H9 (cell line): ENCODE data around the gene CDH13. TPM values are rescaled to one million over a fixed set of nuclear protein-coding genes. Genes with fewer than 3 reads are reported as not detected.

Source experiments
- DNase-seq: peaks from one replicate; pipeline ENCODE4 v3.0.0-alpha.2; 2017
- H2AFZ ChIP-seq: one replicate; pipeline ENCODE4 v1.6.1; 2013; ENCODE audit warnings: mild to moderate bottlenecking, low read length, control low read depth, moderate library complexity
- H2AK5ac ChIP-seq: 2 replicates; pipeline ENCODE4 v1.6.1; 2013; ENCODE audit warnings: low read length, control low read depth, mixed read lengths; ENCODE audit not compliant: insufficient read length
- H2BK120ac ChIP-seq: one replicate; pipeline ENCODE4 v1.6.1; 2013; ENCODE audit warnings: low read depth, mild to moderate bottlenecking, low read length, control low read depth, inconsistent platforms; ENCODE audit not compliant: poor library complexity, severe bottlenecking
- H2BK12ac ChIP-seq: 2 replicates; pipeline ENCODE4 v1.6.1; 2013; ENCODE audit warnings: low read length, control low read depth, mixed read lengths, low read depth; ENCODE audit not compliant: insufficient read length
- H2BK15ac ChIP-seq: 2 replicates; pipeline ENCODE4 v1.6.1; 2013; ENCODE audit warnings: low read depth, low read length, control low read depth
- H2BK20ac ChIP-seq: one replicate; pipeline ENCODE4 v1.6.1; 2013; ENCODE audit warnings: low read depth, mild to moderate bottlenecking, low read length, control low read depth, inconsistent platforms; ENCODE audit not compliant: poor library complexity, severe bottlenecking
- H2BK5ac ChIP-seq: 2 replicates; pipeline ENCODE4 v1.6.1; 2013; ENCODE audit warnings: low read length, control low read depth, mixed read lengths; ENCODE audit not compliant: insufficient read length
- H3K14ac ChIP-seq: 2 replicates; pipeline ENCODE4 v1.6.1; 2013; ENCODE audit warnings: low read length, control low read depth; ENCODE audit not compliant: insufficient read depth
- H3K18ac ChIP-seq: 2 replicates; pipeline ENCODE4 v1.6.1; 2013; ENCODE audit warnings: low read depth, mild to moderate bottlenecking, mixed read lengths, low read length, control low read depth; ENCODE audit not compliant: insufficient read length
- H3K23ac ChIP-seq: 2 replicates; pipeline ENCODE4 v1.6.1; 2013; ENCODE audit warnings: low read length, control low read depth, mixed read lengths, low read depth; ENCODE audit not compliant: insufficient read length
- H3K23me2 ChIP-seq: 2 replicates; pipeline ENCODE4 v1.6.1; 2013; ENCODE audit warnings: low read depth, mild to moderate bottlenecking, mixed read lengths, low read length, control low read depth; ENCODE audit not compliant: insufficient read length, poor library complexity, severe bottlenecking
- H3K27ac ChIP-seq: 2 replicates; pipeline ENCODE4 v1.5.1; 2013; ENCODE audit warnings: low read length, control low read depth, mixed read lengths, low read depth; ENCODE audit not compliant: insufficient read length
- H3K27me3 ChIP-seq: 2 replicates; pipeline ENCODE4 v1.6.1; 2013; ENCODE audit warnings: low read length, control low read depth, inconsistent platforms; ENCODE audit not compliant: insufficient read depth
- H3K4ac ChIP-seq: 2 replicates; pipeline ENCODE4 v1.6.1; 2013; ENCODE audit warnings: low read depth, mild to moderate bottlenecking, control low read depth, inconsistent platforms, low read length, moderate library complexity
- H3K4me1 ChIP-seq: 2 replicates; pipeline ENCODE4 v1.6.1; 2013; ENCODE audit warnings: low read length, control low read depth, inconsistent platforms; ENCODE audit not compliant: insufficient read depth
- H3K4me2 ChIP-seq: 2 replicates; pipeline ENCODE4 v1.6.1; 2013; ENCODE audit warnings: low read length, control low read depth, mixed read lengths; ENCODE audit not compliant: insufficient read length, insufficient read depth
- H3K56ac ChIP-seq: 2 replicates; pipeline ENCODE4 v1.6.1; 2013; ENCODE audit warnings: low read depth, mild to moderate bottlenecking, mixed read lengths, low read length, control low read depth; ENCODE audit not compliant: insufficient read length
- H3K79me1 ChIP-seq: 2 replicates; pipeline ENCODE4 v1.6.1; 2013; ENCODE audit warnings: low read depth, mild to moderate bottlenecking, moderate library complexity, low read length, control low read depth, inconsistent platforms; ENCODE audit not compliant: insufficient read depth, poor library complexity, severe bottlenecking
- H3K79me2 ChIP-seq: 2 replicates; pipeline ENCODE4 v1.6.1; 2013; ENCODE audit warnings: low read length, control low read depth, inconsistent platforms; ENCODE audit not compliant: insufficient read depth
- H3K9ac ChIP-seq: 2 replicates; pipeline ENCODE4 v1.6.1; 2013; ENCODE audit warnings: low read length, control low read depth, mixed read lengths; ENCODE audit not compliant: insufficient read length; ENCODE audit errors: extremely low read depth
- H3K9me3 ChIP-seq: one replicate; pipeline ENCODE4 v1.6.1; 2013; ENCODE audit warnings: low read depth, low read length, inconsistent platforms; ENCODE audit not compliant: control insufficient read depth
- H3T11ph ChIP-seq: one replicate; pipeline ENCODE4 v1.6.1; 2013; ENCODE audit warnings: mild to moderate bottlenecking, low read length, control low read depth, inconsistent platforms
- H4K20me1 ChIP-seq: one replicate; pipeline ENCODE4 v1.6.1; 2013; ENCODE audit not compliant: control insufficient read depth, insufficient read length, insufficient read depth
- H4K5ac ChIP-seq: 2 replicates; pipeline ENCODE4 v1.6.1; 2013; ENCODE audit warnings: low read depth, mild to moderate bottlenecking, mixed read lengths, low read length, control low read depth; ENCODE audit not compliant: insufficient read length
- H4K8ac ChIP-seq: replicated peaks from 2 replicates; pipeline ENCODE4 v1.6.1; 2013; ENCODE audit warnings: low read length, control low read depth, mixed read lengths, low read depth; ENCODE audit not compliant: insufficient read length
- H4K91ac ChIP-seq: 2 replicates; pipeline ENCODE4 v1.6.1; 2013; ENCODE audit warnings: low read depth, mild to moderate bottlenecking, moderate library complexity, mixed read lengths, low read length, control low read depth; ENCODE audit not compliant: insufficient read length
- H3K27ac Mint-ChIP-seq, 3 experiments: 2 replicates in 2 of 3; 3 replicates in 1 of 3; pipeline ENCODE4 v1.8.0; 2020 to 2021; ENCODE audit warnings: mixed read lengths in 3 of 3, mild to moderate bottlenecking in 1 of 3, moderate library complexity in 1 of 3
- H3K27me3 Mint-ChIP-seq: 2 replicates; pipeline ENCODE4 v1.8.0; 2021; ENCODE audit warnings: low read depth, mild to moderate bottlenecking, moderate library complexity, mixed read lengths
- H3K36me3 Mint-ChIP-seq, 3 experiments: 2 replicates in 2 of 3; 3 replicates in 1 of 3; pipeline ENCODE4 v1.8.0; 2020 to 2021; ENCODE audit warnings: low read depth in 3 of 3, mixed read lengths in 3 of 3; ENCODE audit not compliant: insufficient read depth in 1 of 3
- H3K4me1 Mint-ChIP-seq, 2 experiments: 2 replicates each; pipeline ENCODE4 v1.8.0; 2020; ENCODE audit warnings: mixed read lengths in 2 of 2
- H3K4me3 Mint-ChIP-seq, 2 experiments: 2 replicates in 1 of 2; 3 replicates in 1 of 2; pipeline ENCODE4 v1.8.0; 2020 to 2021; ENCODE audit warnings: mild to moderate bottlenecking in 2 of 2, mixed read lengths in 2 of 2, moderate library complexity in 1 of 2
- H3K9me3 Mint-ChIP-seq, 2 experiments: 2 replicates in 1 of 2; 3 replicates in 1 of 2; pipeline ENCODE4 v1.8.0; 2020; ENCODE audit warnings: mild to moderate bottlenecking in 2 of 2, mixed read lengths in 2 of 2, moderate library complexity in 1 of 2
- WGBS: extraction: QIAGEN DNeasy Blood & Tissue Kit; methylation state at CpG from one replicate; pipeline ENCODE4 v1.1.7; 2013; ENCODE audit warnings: missing lambda C conversion rate, low lambda C conversion rate, mixed read lengths; ENCODE audit not compliant: insufficient read length; ENCODE audit errors: extremely low coverage; 5-methylcytosine and 5-hydroxymethylcytosine counted together
- total RNA-seq: library from RNA; stranded (reverse); gene quantifications from 2 replicates; pipeline ENCODE4 v1.2.1, GENCODE V29; 2021
- TF ChIP-seq, protein P1 (sequence below): fragments of 200-600 bp; sonication (generic); conservative IDR thresholded peaks from 3 replicates; pipeline ENCODE4 v1.8.0; 2021; ENCODE audit warnings: antibody characterized with exemption, mild to moderate bottlenecking

The CDH13 gene
- total RNA-seq, 1 experiment from 2014 or later = 1.5 TPM

DNA sequence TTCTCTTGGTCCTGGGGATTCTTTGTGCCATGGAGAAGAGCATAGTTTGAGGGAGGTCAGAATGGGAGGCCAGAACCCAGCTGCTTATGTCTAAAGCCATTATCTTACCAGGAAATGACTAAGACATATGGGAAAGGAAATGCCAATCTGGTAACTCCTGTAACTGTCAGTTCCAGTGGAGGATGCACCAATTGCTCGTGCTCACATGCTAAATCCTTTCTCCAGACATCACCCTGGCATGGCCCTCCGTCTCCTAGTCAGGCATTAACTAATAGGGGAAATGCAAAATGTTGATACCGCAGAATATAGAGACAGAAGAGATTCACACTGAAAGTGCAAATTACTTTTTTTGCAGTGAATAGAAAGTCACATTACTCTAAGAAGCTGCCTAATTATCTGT is 925.5 kb downstream of the CDH13 start:
- Mint-ChIP-seq H3K4me3 (no peak overlapping the region), H3K36me3 (no peaks in the 10 kb centered on the region; a peak in 2 of 7 replicates), H3K27me3 (no peaks in the 10 kb centered on the region; the same call in none of the 2 replicates), H3K4me1 (peaks cover 17 to 21% of the 10 kb centered on the region in 2 experiments), H3K27ac (no peak overlapping the region), H3K9me3 (peaks cover 5% of the 10 kb centered on the region in 2 experiments; a peak in 4 of 5 replicates)
- Histone ChIP-seq H2AK5ac (no peak overlapping the region), H2AFZ (no peak overlapping the region), H3K79me2 (no peaks in the 10 kb centered on the region), H4K8ac (no peak overlapping the region), H3K9me3 (no peaks in the 10 kb centered on the region), H2BK12ac (no peak overlapping the region), H2BK5ac (no peak overlapping the region), H3K23ac (no peak overlapping the region), H3K4ac (no peak overlapping the region), H3K4me2 (no peak overlapping the region), H3K18ac (no peak overlapping the region), H4K5ac (no peak overlapping the region), H3K23me2 (no peaks in the 10 kb centered on the region), H3K27ac (no peak overlapping the region), H3K27me3 (no peaks in the 10 kb centered on the region), H3K14ac (no peak overlapping the region), H2BK20ac (no peak overlapping the region), H4K20me1 (no peaks in the 10 kb centered on the region), H3K9ac (no peak overlapping the region), H3K79me1 (no peaks in the 10 kb centered on the region), H2BK120ac (no peak overlapping the region), H2BK15ac (no peak overlapping the region), H3K56ac (no peak overlapping the region), H3T11ph (no peak overlapping the region), H4K91ac (no peak overlapping the region), H3K4me1 (no peaks in the 10 kb centered on the region)
- no CpG with 5 or more reads among the region's 3 CpGs for WGBS
- DNase-seq = no peak
- TF ChIP-seq, protein P1, sequence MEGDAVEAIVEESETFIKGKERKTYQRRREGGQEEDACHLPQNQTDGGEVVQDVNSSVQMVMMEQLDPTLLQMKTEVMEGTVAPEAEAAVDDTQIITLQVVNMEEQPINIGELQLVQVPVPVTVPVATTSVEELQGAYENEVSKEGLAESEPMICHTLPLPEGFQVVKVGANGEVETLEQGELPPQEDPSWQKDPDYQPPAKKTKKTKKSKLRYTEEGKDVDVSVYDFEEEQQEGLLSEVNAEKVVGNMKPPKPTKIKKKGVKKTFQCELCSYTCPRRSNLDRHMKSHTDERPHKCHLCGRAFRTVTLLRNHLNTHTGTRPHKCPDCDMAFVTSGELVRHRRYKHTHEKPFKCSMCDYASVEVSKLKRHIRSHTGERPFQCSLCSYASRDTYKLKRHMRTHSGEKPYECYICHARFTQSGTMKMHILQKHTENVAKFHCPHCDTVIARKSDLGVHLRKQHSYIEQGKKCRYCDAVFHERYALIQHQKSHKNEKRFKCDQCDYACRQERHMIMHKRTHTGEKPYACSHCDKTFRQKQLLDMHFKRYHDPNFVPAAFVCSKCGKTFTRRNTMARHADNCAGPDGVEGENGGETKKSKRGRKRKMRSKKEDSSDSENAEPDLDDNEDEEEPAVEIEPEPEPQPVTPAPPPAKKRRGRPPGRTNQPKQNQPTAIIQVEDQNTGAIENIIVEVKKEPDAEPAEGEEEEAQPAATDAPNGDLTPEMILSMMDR = no peak
